Ishikawa (cell line): Measurements from ENCODE around the gene HIVEP2.

ENCODE experiments used
- CEBPB ChIP-seq: IDR thresholded peaks from 2 replicates; pipeline ENCODE4 v1.6.1; 2012
- CREB1 ChIP-seq: IDR thresholded peaks from 2 replicates; pipeline ENCODE4 v1.6.1; 2012; ENCODE audit warnings: low read depth
- EGR1 ChIP-seq: IDR thresholded peaks from 2 replicates; pipeline ENCODE4 v1.6.1; 2012
- EP300 ChIP-seq: IDR thresholded peaks from 2 replicates; pipeline ENCODE4 v1.6.1; 2012; ENCODE audit warnings: borderline replicate concordance
- FOXM1 ChIP-seq: IDR thresholded peaks from 2 replicates; pipeline ENCODE4 v1.6.1; 2012; ENCODE audit warnings: low read depth, borderline replicate concordance
- MAX ChIP-seq: IDR thresholded peaks from 2 replicates; pipeline ENCODE4 v1.6.1; 2012
- NFIC ChIP-seq: IDR thresholded peaks from 2 replicates; pipeline ENCODE4 v1.6.1; 2012
- RAD21 ChIP-seq: IDR thresholded peaks from 2 replicates; pipeline ENCODE4 v1.6.1; 2012; ENCODE audit warnings: low read depth
- REST ChIP-seq: IDR thresholded peaks from 2 replicates; pipeline ENCODE4 v1.6.1; 2012; ENCODE audit warnings: low read depth, mild to moderate bottlenecking
- TAF1 ChIP-seq: IDR thresholded peaks from 2 replicates; pipeline ENCODE4 v1.6.1; 2012; ENCODE audit warnings: low read depth, mild to moderate bottlenecking
- TCF12 ChIP-seq: IDR thresholded peaks from 2 replicates; pipeline ENCODE4 v1.6.1; 2012; ENCODE audit warnings: low read depth
- TEAD4 ChIP-seq: IDR thresholded peaks from 2 replicates; pipeline ENCODE4 v1.6.1; 2012
- USF1 ChIP-seq: IDR thresholded peaks from 2 replicates; pipeline ENCODE4 v1.6.1; 2012
- YY1 ChIP-seq: IDR thresholded peaks from 2 replicates; pipeline ENCODE4 v1.6.1; 2012; ENCODE audit warnings: low read depth
- ZBTB7A ChIP-seq: IDR thresholded peaks from 2 replicates; pipeline ENCODE4 v1.6.1; 2012; ENCODE audit warnings: low read depth

The HIVEP2 gene

GRCh38 chr6:142822842-142823241 is 122.1 kb downstream of the HIVEP2 start:
- TF ChIP-seq MAX, result no peak
- TF ChIP-seq EGR1, result no peak
- no peak for TF ChIP-seq RAD21
- no peak for TF ChIP-seq ZBTB7A
- no peak for TF ChIP-seq EP300
- TF ChIP-seq YY1, result no peak
- TF ChIP-seq USF1, result no peak
- TF ChIP-seq CEBPB, result no peak
- TF ChIP-seq TAF1, result no peak
- no peak for TF ChIP-seq REST
- TF ChIP-seq TEAD4, result no peak
- no peak for TF ChIP-seq TCF12
- no peak for TF ChIP-seq FOXM1
- no peak for TF ChIP-seq CREB1
- TF ChIP-seq NFIC, result no peak

GRCh38 chr6:142822383-142822782 is 122.6 kb downstream of the HIVEP2 start:
- no peak for TF ChIP-seq ZBTB7A
- no peak for TF ChIP-seq USF1
- no peak for TF ChIP-seq REST
- TF ChIP-seq NFIC, result no peak
- TF ChIP-seq TCF12, result no peak
- TF ChIP-seq YY1, result no peak

GRCh38 chr6:142821860-142822259 is 123.1 kb downstream of the HIVEP2 start:
- TF ChIP-seq MAX (no peak), YY1 (no peak), TCF12 (no peak), RAD21 (no peak), ZBTB7A (no peak), CEBPB (no peak)

- TF ChIP-seq YY1 (no peak), MAX (no peak), FOXM1 (no peak)
Measured at GRCh38 chr6:142821164-142821716, 123.7 kb downstream of the HIVEP2 start.

- TF ChIP-seq EGR1 (no peak), TCF12 (no peak)
Measured at GRCh38 chr6:142820338-142821051, 124.5 kb downstream of the HIVEP2 start.

- no peak for TF ChIP-seq TAF1
Measured at GRCh38 chr6:142819603-142820337, 125.2 kb downstream of the HIVEP2 start.
